A549 (cell line): ENCODE measurements around the gene DHX38. TPM values are rescaled to one million over a fixed set of nuclear protein-coding genes. Genes with fewer than 3 reads are reported as not detected.
A peak's percentile ranks its signal among the peaks of the same experiment; 100 is the strongest.

ENCODE experiments used
- ATAC-seq, 2 experiments: fragments of 200-7000 bp in 1 of 2; fragments of >200 bp in 1 of 2; cut with Nextera tagmentation in 1 of 2; cut with Tn5 transposase in 1 of 2; 3 replicates each; pipeline versions ENCODE4 v1.8.0 to v1.9.1; 2018 to 2020; ENCODE audit warnings: mild to moderate bottlenecking in 1 of 2, moderate library complexity in 1 of 2
- CTCF ChIA-PET: fragments of 300-600 bp; sonication (Branson Sonifier 250); formaldehyde crosslinking; extraction: SDS; loops from one replicate; lab custom pipeline; 2021; ENCODE audit warnings: antibody characterized with exemption, inconsistent platforms; lab: Yijun Ruan, JAX
- POLR2A ChIA-PET: fragments of 350-600 bp; formaldehyde crosslinking; extraction: SDS; loops from one replicate; lab custom pipeline; 2021; ENCODE audit warnings: antibody characterized with exemption, inconsistent platforms; lab: Yijun Ruan, JAX
- DNase-seq, 2 experiments: peaks; one replicate each; pipeline versions ENCODE4 v3.0.0 to v3.0.0-alpha.2; 2011 to 2016; ENCODE audit warnings: low read depth in 1 of 2, low spot score in 1 of 2
- FAIRE-seq: peaks from 2 replicates; lab custom pipeline; 2011; peaks lifted over from hg19 to GRCh38; lab: Jason Lieb, UNC
- H3K27ac ChIP-seq, 2 experiments: fragments of >200 bp; sonication (Bioruptor Twin); formaldehyde crosslinking; 3 replicates each; pipeline ENCODE4 v1.5.1; 2016 to 2017
- H3K4me1 ChIP-seq: fragments of >200 bp; sonication (Bioruptor Twin); formaldehyde crosslinking; 3 replicates; pipeline ENCODE4 v1.6.1; 2016
- H3K4me2 ChIP-seq: fragments of >200 bp; sonication (Bioruptor Twin); formaldehyde crosslinking; 3 replicates; pipeline ENCODE4 v1.6.1; 2016
- H3K4me3 ChIP-seq: fragments of >200 bp; sonication (Bioruptor Twin); formaldehyde crosslinking; 3 replicates; pipeline ENCODE4 v1.5.1; 2016
- H3K9me3 ChIP-seq: fragments of >200 bp; sonication (Bioruptor Twin); formaldehyde crosslinking; 3 replicates; pipeline ENCODE4 v1.6.1; 2016
- CBX2 ChIP-seq: fragments of 200-600 bp; sonication (generic); IDR thresholded peaks from 2 replicates; pipeline ENCODE4 v1.6.1; 2016; ENCODE audit warnings: low read depth, mild to moderate bottlenecking, borderline replicate concordance
- EHF ChIP-seq: fragments of 250-450 bp; sonication (Bioruptor Pico); IDR thresholded peaks from 2 replicates; pipeline ENCODE4 v1.5.0; 2020; ENCODE audit warnings: mild to moderate bottlenecking
- FOSB ChIP-seq: fragments of 250-450 bp; sonication (Bioruptor Pico); IDR thresholded peaks from 2 replicates; pipeline ENCODE4 v1.5.0; 2020; ENCODE audit warnings: mild to moderate bottlenecking, moderate library complexity
- GATA3 ChIP-seq: IDR thresholded peaks from 2 replicates; pipeline ENCODE4 v1.6.1; 2012; ENCODE audit warnings: borderline replicate concordance
- HOXA7 ChIP-seq: fragments of 250-450 bp; sonication (Bioruptor Pico); IDR thresholded peaks from 2 replicates; pipeline ENCODE4 v1.5.0; 2020; ENCODE audit warnings: mild to moderate bottlenecking, moderate library complexity
- HOXB5 ChIP-seq: fragments of 250-450 bp; sonication (Bioruptor Pico); IDR thresholded peaks from 2 replicates; pipeline ENCODE4 v1.5.0; 2020; ENCODE audit warnings: mild to moderate bottlenecking, moderate library complexity
- JUN ChIP-seq, 2 experiments: fragments of >200 bp; sonication (Bioruptor Twin); formaldehyde crosslinking; IDR thresholded peaks; 2 replicates in 1 of 2; 3 replicates in 1 of 2; pipeline ENCODE4 v1.6.1; 2016 to 2017
- JUNB ChIP-seq: fragments of >200 bp; sonication (Bioruptor Twin); formaldehyde crosslinking; IDR thresholded peaks from 2 replicates; pipeline ENCODE4 v1.6.1; 2016
- KDM5A ChIP-seq: fragments of 200-600 bp; sonication (generic); IDR thresholded peaks from 2 replicates; pipeline ENCODE4 v1.6.1; 2016; ENCODE audit warnings: antibody characterized with exemption, mild to moderate bottlenecking
- MAFK ChIP-seq: fragments of 450-650 bp; IDR thresholded peaks from 2 replicates; pipeline ENCODE4 v1.6.1; 2014; ENCODE audit not compliant: partially characterized antibody
- MYC ChIP-seq: IDR thresholded peaks from 2 replicates; pipeline ENCODE4 v1.6.1; 2012; ENCODE audit warnings: mild to moderate bottlenecking, inconsistent platforms, low read length, improper control_type of control experiment, borderline replicate concordance
- NPAS2 ChIP-seq: fragments of 250-450 bp; sonication (Bioruptor Pico); IDR thresholded peaks from 2 replicates; pipeline ENCODE4 v1.8.0; 2022; ENCODE audit warnings: mild to moderate bottlenecking, moderate library complexity, borderline replicate concordance
- PHF8 ChIP-seq: fragments of 200-600 bp; sonication (generic); IDR thresholded peaks from 2 replicates; pipeline ENCODE4 v1.6.1; 2016; ENCODE audit warnings: low read depth, mild to moderate bottlenecking, antibody characterized with exemption, moderate library complexity, borderline replicate concordance
- POLR2AphosphoS2 ChIP-seq: conservative IDR thresholded peaks from 2 replicates; pipeline ENCODE4 v1.6.1; 2012; ENCODE audit warnings: low read length, improper control_type of control experiment, inconsistent platforms
- RAD21 ChIP-seq, 2 experiments: fragments of >200 bp in 1 of 2; sonication (Bioruptor Twin) in 1 of 2; formaldehyde crosslinking in 1 of 2; IDR thresholded peaks in 1 of 2; conservative IDR thresholded peaks in 1 of 2; 2 replicates in 1 of 2; 3 replicates in 1 of 2; pipeline ENCODE4 v1.6.1; 2012 to 2018; ENCODE audit warnings: inconsistent platforms in 1 of 2
- SMC3 ChIP-seq: fragments of >200 bp; sonication (Bioruptor Twin); formaldehyde crosslinking; IDR thresholded peaks from 3 replicates; pipeline ENCODE4 v1.6.1; 2018; ENCODE audit warnings: inconsistent platforms
- TP53 ChIP-seq: fragments of 250-450 bp; sonication (Bioruptor Pico); IDR thresholded peaks from 2 replicates; pipeline ENCODE4 v1.5.0; 2021; ENCODE audit warnings: mild to moderate bottlenecking, moderate library complexity
- ZSCAN20 ChIP-seq: fragments of 250-450 bp; sonication (Bioruptor Pico); IDR thresholded peaks from 2 replicates; pipeline ENCODE4 v1.8.0; 2022; ENCODE audit warnings: mild to moderate bottlenecking, moderate library complexity
- WGBS: methylation state at CpG from one replicate; pipeline ENCODE4 v1.1.6; 2017; ENCODE audit errors: missing lambda C conversion rate; 5-methylcytosine and 5-hydroxymethylcytosine counted together
- polyA plus RNA-seq, 4 experiments: library from polyadenylated mRNA; depleted of rRNA in 3 of 4; stranded (reverse); fragments of >200 nt; fragmentation: RNase III in 1 of 4; extraction: RNeasy Plus Mini Kit Qiagen cat#74134 plus additional on column Dnase treatment in 1 of 4; gene quantifications; 2 replicates in 3 of 4; 3 replicates in 1 of 4; pipeline ENCODE4 v1.2.3, GENCODE V29; 2011 to 2017
- TF ChIP-seq, protein P1 (sequence below): IDR thresholded peaks from 2 replicates; pipeline ENCODE4 v1.6.1; 2012; ENCODE audit warnings: low read depth, borderline replicate concordance
- TF ChIP-seq, protein P2 (sequence below): fragments of 250-450 bp; sonication (Bioruptor Pico); IDR thresholded peaks from 2 replicates; pipeline ENCODE4 v1.5.0; 2020; ENCODE audit warnings: low read depth, mild to moderate bottlenecking, moderate library complexity
- TF ChIP-seq, protein P3 (sequence below): fragments of >200 bp; sonication (Bioruptor Twin); formaldehyde crosslinking; IDR thresholded peaks from 3 replicates; pipeline ENCODE4 v1.6.1; 2016

DHX38 gene
- polyA plus RNA-seq, 2 of the 4 experiments (the other 2 are of a cell fraction) = 41.9 to 80.6 TPM

GRCh38 chr16:72112906-72113615, 19.4 kb downstream of the DHX38 start (continued):
- TF ChIP-seq RAD21 (conservative IDR thresholded peaks at IDR 0.05 in 1 of 2, IDR thresholded peaks at IDR 0.05 in 1 of 2) = no peak
- no peak for TF ChIP-seq GATA3
- no peak for TF ChIP-seq HOXB5 (CRISPR knock-in tag)
- TF ChIP-seq KDM5A = no peak
- TF ChIP-seq, protein P1, sequence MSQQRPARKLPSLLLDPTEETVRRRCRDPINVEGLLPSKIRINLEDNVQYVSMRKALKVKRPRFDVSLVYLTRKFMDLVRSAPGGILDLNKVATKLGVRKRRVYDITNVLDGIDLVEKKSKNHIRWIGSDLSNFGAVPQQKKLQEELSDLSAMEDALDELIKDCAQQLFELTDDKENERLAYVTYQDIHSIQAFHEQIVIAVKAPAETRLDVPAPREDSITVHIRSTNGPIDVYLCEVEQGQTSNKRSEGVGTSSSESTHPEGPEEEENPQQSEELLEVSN = no peak
- TF ChIP-seq EHF (CRISPR knock-in tag) = no peak
- no peak for TF ChIP-seq MYC
- no peak for TF ChIP-seq TP53 (CRISPR knock-in tag)

DNA sequence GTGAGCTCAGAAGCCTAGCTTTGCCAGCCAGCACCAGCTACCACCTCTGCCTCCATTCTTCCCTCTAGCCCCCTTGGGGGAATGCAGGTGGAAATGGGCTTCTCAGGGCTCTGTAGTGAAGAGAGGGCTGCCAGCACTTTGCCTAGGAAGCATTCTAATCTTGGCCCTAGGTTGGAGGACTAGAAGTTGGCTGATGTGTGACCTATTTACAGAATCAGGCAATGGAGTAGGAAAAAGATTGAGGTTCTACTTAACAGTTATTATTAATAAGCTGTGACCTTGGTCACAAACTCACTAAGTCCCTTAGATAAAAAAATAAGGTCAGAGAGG, 19.9 kb downstream of the DHX38 start:
- no peak overlapping the region for H3K4me3 ChIP-seq
- H3K9me3 ChIP-seq = no peaks in the 10 kb centered on the region
- ATAC-seq (peak in 1 of 2 experiments; percentile 22; a peak in 1 of 6 replicates), FAIRE-seq (no peak), DNase-seq (no peak)
- H3K4me2 ChIP-seq = no peak overlapping the region
- TF ChIP-seq, protein P2, sequence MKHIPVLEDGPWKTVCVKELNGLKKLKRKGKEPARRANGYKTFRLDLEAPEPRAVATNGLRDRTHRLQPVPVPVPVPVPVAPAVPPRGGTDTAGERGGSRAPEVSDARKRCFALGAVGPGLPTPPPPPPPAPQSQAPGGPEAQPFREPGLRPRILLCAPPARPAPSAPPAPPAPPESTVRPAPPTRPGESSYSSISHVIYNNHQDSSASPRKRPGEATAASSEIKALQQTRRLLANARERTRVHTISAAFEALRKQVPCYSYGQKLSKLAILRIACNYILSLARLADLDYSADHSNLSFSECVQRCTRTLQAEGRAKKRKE (CRISPR knock-in tag) = no peak
- TF ChIP-seq ZSCAN20 (CRISPR knock-in tag) = no peak
- TF ChIP-seq HOXB5 (CRISPR knock-in tag) = no peak
- no peak for TF ChIP-seq KDM5A
- H3K4me1 ChIP-seq = no peaks in the 10 kb centered on the region
- no peak overlapping the region for H3K27ac ChIP-seq
- ChIA-PET CTCF (interaction anchor here (0.8 to 1.7 kb wide), 2 partner anchors 11 to 47 kb away, joined by 4 to 5 read pairs; no protein-coding TSS in a partner anchor), POLR2A (no interaction called here)

GRCh38 chr16:72120026-72120425, 26.4 kb downstream of the DHX38 start:
- POLR2A ChIA-PET = no interaction called here
- Histone ChIP-seq H3K4me1 (no peaks in the 10 kb centered on the region), H3K27ac (no peak overlapping the region), H3K4me3 (no peak overlapping the region), H3K4me2 (no peak overlapping the region), H3K9me3 (no peaks in the 10 kb centered on the region)
- TF ChIP-seq FOSB (CRISPR knock-in tag) (no peak), JUNB (no peak), HOXA7 (CRISPR knock-in tag) (no peak), CBX2 (no peak), PHF8 (no peak), NPAS2 (CRISPR knock-in tag) (no peak), MAFK (no peak), SMC3 (no peak), POLR2AphosphoS2 (no peak), JUN (IDR thresholded peaks at IDR 0.05) (no peak)
- TF ChIP-seq, protein P3, sequence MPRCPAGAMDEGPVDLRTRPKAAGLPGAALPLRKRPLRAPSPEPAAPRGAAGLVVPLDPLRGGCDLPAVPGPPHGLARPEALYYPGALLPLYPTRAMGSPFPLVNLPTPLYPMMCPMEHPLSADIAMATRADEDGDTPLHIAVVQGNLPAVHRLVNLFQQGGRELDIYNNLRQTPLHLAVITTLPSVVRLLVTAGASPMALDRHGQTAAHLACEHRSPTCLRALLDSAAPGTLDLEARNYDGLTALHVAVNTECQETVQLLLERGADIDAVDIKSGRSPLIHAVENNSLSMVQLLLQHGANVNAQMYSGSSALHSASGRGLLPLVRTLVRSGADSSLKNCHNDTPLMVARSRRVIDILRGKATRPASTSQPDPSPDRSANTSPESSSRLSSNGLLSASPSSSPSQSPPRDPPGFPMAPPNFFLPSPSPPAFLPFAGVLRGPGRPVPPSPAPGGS = no peak
- 65% methylated on average over 5 of the region's 5 CpGs for WGBS
- FAIRE-seq (no peak), DNase-seq (no peak), ATAC-seq (no peak)
- CTCF ChIA-PET = interaction anchor here (0.9 kb wide), 1 partner anchor 20 kb away, joined by 3 read pairs; no protein-coding TSS in a partner anchor
